IPS-18c (cell line): ENCODE measurements around the gene LDB3.

Experiments used
- H3K4me3 ChIP-seq: 2 replicates; pipeline ENCODE4 v1.7.0; 2013; ENCODE audit warnings: low read depth, mild to moderate bottlenecking, low read length, moderate library complexity; ENCODE audit not compliant: insufficient read depth
- H3K9me3 ChIP-seq: one replicate; pipeline ENCODE4 v1.6.1; 2013; ENCODE audit warnings: mild to moderate bottlenecking, low read length, moderate library complexity; ENCODE audit not compliant: control insufficient read depth, insufficient read depth

The LDB3 gene

GRCh38 chr10:86661161-86662025 is 6.9 kb upstream of the LDB3 start:
- Histone ChIP-seq H3K4me3 (no peak overlapping the region), H3K9me3 (no peaks in the 10 kb centered on the region)

GRCh38 chr10:86662186-86663045 is 5.9 kb upstream of the LDB3 start:
- no peak overlapping the region for H3K4me3 ChIP-seq
- H3K9me3 ChIP-seq: no peaks in the 10 kb centered on the region

- Histone ChIP-seq H3K9me3 (no peaks in the 10 kb centered on the region), H3K4me3 (no peak overlapping the region)
Observed at GRCh38 chr10:86663046-86663345, 5.3 kb upstream of the LDB3 start.

GRCh38 chr10:86663576-86664339 is 4.6 kb upstream of the LDB3 start:
- H3K4me3 ChIP-seq: no peak overlapping the region
- no peaks in the 10 kb centered on the region for H3K9me3 ChIP-seq

GRCh38 chr10:86664341-86665217 is 3.7 kb upstream of the LDB3 start:
- H3K9me3 ChIP-seq: no peaks in the 10 kb centered on the region
- H3K4me3 ChIP-seq: no peak overlapping the region

GRCh38 chr10:86665218-86665607 is 3.1 kb upstream of the LDB3 start:
- Histone ChIP-seq H3K9me3 (no peaks in the 10 kb centered on the region), H3K4me3 (no peak overlapping the region)

- no peaks in the 10 kb centered on the region for H3K9me3 ChIP-seq
- H3K4me3 ChIP-seq: no peak overlapping the region
Observed at GRCh38 chr10:86665868-86666267, 2.4 kb upstream of the LDB3 start.

- Histone ChIP-seq H3K9me3 (no peaks in the 10 kb centered on the region), H3K4me3 (no peak overlapping the region)
Observed at GRCh38 chr10:86666538-86666937, 1.8 kb upstream of the LDB3 start.

- Histone ChIP-seq H3K4me3 (no peak overlapping the region), H3K9me3 (no peaks in the 10 kb centered on the region)
Observed at GRCh38 chr10:86667421-86668181, 710 bp upstream of the LDB3 start.

- no peaks in the 10 kb centered on the region for H3K9me3 ChIP-seq
- H3K4me3 ChIP-seq: no peak overlapping the region
Observed at GRCh38 chr10:86670290-86670811, 2.0 kb downstream of the LDB3 start.

- H3K4me3 ChIP-seq: no peak overlapping the region
- H3K9me3 ChIP-seq: no peaks in the 10 kb centered on the region
Observed at GRCh38 chr10:86670876-86671275, 2.6 kb downstream of the LDB3 start.

GRCh38 chr10:86671419-86671818 is 3.1 kb downstream of the LDB3 start:
- H3K4me3 ChIP-seq: no peak overlapping the region
- H3K9me3 ChIP-seq: no peaks in the 10 kb centered on the region

- Histone ChIP-seq H3K9me3 (no peaks in the 10 kb centered on the region), H3K4me3 (no peak overlapping the region)
Observed at GRCh38 chr10:86671985-86672710, 3.8 kb downstream of the LDB3 start.

GRCh38 chr10:86673216-86673826 is 5.0 kb downstream of the LDB3 start:
- Histone ChIP-seq H3K4me3 (no peak overlapping the region), H3K9me3 (no peaks in the 10 kb centered on the region)
